GM18861 (cell line): Measurements from ENCODE around the gene CDH24.

Experiments
- ATAC-seq: cut with Tn5 transposase; IDR thresholded peaks from one replicate; pipeline ENCODE4 v1.9.1; 2021; ENCODE audit not compliant: unreplicated experiment

The CDH24 gene

GRCh38 chr14:22997676-22998323 lies 59.5 kb downstream of the CDH24 start:
- ATAC-seq: no peak
